Measurements from ENCODE around the gene SHQ1. TPM values are rescaled to one million over a fixed set of nuclear protein-coding genes. Genes with fewer than 3 reads are reported as not detected.
"Not testable (repeated sequence)": the region's sequence is repeated elsewhere in the genome, so short reads cannot be mapped to it uniquely, and the experiment has no call there.

SHQ1 gene
- total and polyA plus RNA-seq, 4 donors = 12.4 to 19.0 (median 14.8) TPM

- no peaks in the 10 kb centered on the region for H3K27me3 ChIP-seq (ENCODE audit: control insufficient read depth, insufficient read depth, low read length)
- DNase-seq (ENCODE audit: low read depth in 4 of 6, low spot score in 6 of 6) = no peak
- no peaks in the 10 kb centered on the region for H3K9me3 ChIP-seq (ENCODE audit: control insufficient read depth, insufficient read depth, low read length)
- H3K27ac ChIP-seq (ENCODE audit: low read depth, low read length) = no peak overlapping the region
- no peaks in the 10 kb centered on the region for H3K36me3 ChIP-seq (ENCODE audit: control insufficient read depth, insufficient read depth, low read length)
- H3K4me1 ChIP-seq (ENCODE audit: control insufficient read depth, insufficient read depth, low read length) = peaks cover 26% of the 10 kb centered on the region
- no peak overlapping the region for H3K4me3 ChIP-seq (ENCODE audit: low read depth, low read length)
- 93% methylated on average over 5 of the region's 6 CpGs for WGBS (ENCODE audit: insufficient coverage)
Measured at GRCh38 chr3:72725229-72725628, 123.0 kb downstream of the SHQ1 start.

- H3K9me3 ChIP-seq (ENCODE audit: control insufficient read depth, insufficient read depth, low read length) = no peaks in the 10 kb centered on the region
- no peak overlapping the region for H3K4me3 ChIP-seq (ENCODE audit: low read depth, low read length)
- WGBS (ENCODE audit: insufficient coverage) = 96% methylated on average over 10 of the region's 10 CpGs
- no peaks in the 10 kb centered on the region for H3K36me3 ChIP-seq (ENCODE audit: control insufficient read depth, insufficient read depth, low read length)
- H3K4me1 ChIP-seq (ENCODE audit: control insufficient read depth, insufficient read depth, low read length) = peaks cover 25% of the 10 kb centered on the region
- H3K27me3 ChIP-seq (ENCODE audit: control insufficient read depth, insufficient read depth, low read length) = no peaks in the 10 kb centered on the region
- no peak overlapping the region for H3K27ac ChIP-seq (ENCODE audit: low read depth, low read length)
- DNase-seq (ENCODE audit: low read depth in 4 of 6, low spot score in 6 of 6) = no peak
Measured at GRCh38 chr3:72724070-72724469, 124.2 kb downstream of the SHQ1 start.

- H3K27me3 ChIP-seq (ENCODE audit: control insufficient read depth, insufficient read depth, low read length) = no peaks in the 10 kb centered on the region
- no peak overlapping the region for H3K4me3 ChIP-seq (ENCODE audit: low read depth, low read length)
- H3K27ac ChIP-seq (ENCODE audit: low read depth, low read length) = no peak overlapping the region
- no peak for DNase-seq (ENCODE audit: low read depth in 4 of 6, low spot score in 6 of 6)
- no peaks in the 10 kb centered on the region for H3K9me3 ChIP-seq (ENCODE audit: control insufficient read depth, insufficient read depth, low read length)
- WGBS (ENCODE audit: insufficient coverage) = 51% methylated on average over 6 of the region's 8 CpGs
- H3K36me3 ChIP-seq (ENCODE audit: control insufficient read depth, insufficient read depth, low read length) = no peaks in the 10 kb centered on the region
- H3K4me1 ChIP-seq (ENCODE audit: control insufficient read depth, insufficient read depth, low read length) = peaks cover 21% of the 10 kb centered on the region
Measured at GRCh38 chr3:72722930-72723726, 125.1 kb downstream of the SHQ1 start.

- peak in 1 of 6 donors; percentile 49 for DNase-seq (ENCODE audit: low read depth in 4 of 6, low spot score in 6 of 6)
- peaks cover 11% of the 10 kb centered on the region for H3K4me1 ChIP-seq (ENCODE audit: control insufficient read depth, insufficient read depth, low read length)
- H3K27ac ChIP-seq (ENCODE audit: low read depth, low read length) = no peak overlapping the region
- H3K36me3 ChIP-seq (ENCODE audit: control insufficient read depth, insufficient read depth, low read length) = no peaks in the 10 kb centered on the region
- 47% methylated on average over 6 of the region's 7 CpGs for WGBS (ENCODE audit: insufficient coverage)
- no peaks in the 10 kb centered on the region for H3K27me3 ChIP-seq (ENCODE audit: control insufficient read depth, insufficient read depth, low read length)
- no peaks in the 10 kb centered on the region for H3K9me3 ChIP-seq (ENCODE audit: control insufficient read depth, insufficient read depth, low read length)
- no peak overlapping the region for H3K4me3 ChIP-seq (ENCODE audit: low read depth, low read length)
Measured at GRCh38 chr3:72721683-72722381, 126.4 kb downstream of the SHQ1 start.

- no CpG with 5 or more reads among the region's 2 CpGs for WGBS (ENCODE audit: insufficient coverage)
- Histone ChIP-seq H3K36me3 (ENCODE audit: control insufficient read depth, insufficient read depth, low read length) (no peaks in the 10 kb centered on the region), H3K9me3 (ENCODE audit: control insufficient read depth, insufficient read depth, low read length) (no peaks in the 10 kb centered on the region), H3K27me3 (ENCODE audit: control insufficient read depth, insufficient read depth, low read length) (no peaks in the 10 kb centered on the region), H3K27ac (ENCODE audit: low read depth, low read length) (no peak overlapping the region), H3K4me3 (ENCODE audit: low read depth, low read length) (no peak overlapping the region), H3K4me1 (ENCODE audit: control insufficient read depth, insufficient read depth, low read length) (peaks cover 10% of the 10 kb centered on the region)
- no peak for DNase-seq (ENCODE audit: low read depth in 4 of 6, low spot score in 6 of 6)
Measured at GRCh38 chr3:72720566-72720965, 127.7 kb downstream of the SHQ1 start.

- DNase-seq (ENCODE audit: low read depth in 4 of 6, low spot score in 6 of 6) = no peak
- no peaks in the 10 kb centered on the region for H3K9me3 ChIP-seq (ENCODE audit: control insufficient read depth, insufficient read depth, low read length)
Measured at GRCh38 chr3:72719137-72719536, 129.1 kb downstream of the SHQ1 start.

GRCh38 chr3:72714135-72714534, 134.1 kb downstream of the SHQ1 start:
- not testable (repeated sequence) for H3K27me3 ChIP-seq (ENCODE audit: control insufficient read depth, insufficient read depth, low read length); H3K4me3 ChIP-seq (ENCODE audit: low read depth, low read length); H3K9me3 ChIP-seq (ENCODE audit: control insufficient read depth, insufficient read depth, low read length); H3K36me3 ChIP-seq (ENCODE audit: control insufficient read depth, insufficient read depth, low read length); H3K27ac ChIP-seq (ENCODE audit: low read depth, low read length); H3K4me1 ChIP-seq (ENCODE audit: control insufficient read depth, insufficient read depth, low read length); DNase-seq (ENCODE audit: low read depth in 4 of 6, low spot score in 6 of 6)
- WGBS (ENCODE audit: insufficient coverage) = no CpG with 5 or more reads among the region's 3 CpGs

More at GRCh38 chr3:72719137-72719536, 129.1 kb downstream of the SHQ1 start:
- no peaks in the 10 kb centered on the region for H3K36me3 ChIP-seq (ENCODE audit: control insufficient read depth, insufficient read depth, low read length)
- H3K4me3 ChIP-seq (ENCODE audit: low read depth, low read length) = no peak overlapping the region
- no peak overlapping the region for H3K27ac ChIP-seq (ENCODE audit: low read depth, low read length)
- no peaks in the 10 kb centered on the region for H3K27me3 ChIP-seq (ENCODE audit: control insufficient read depth, insufficient read depth, low read length)
- peaks cover 10% of the 10 kb centered on the region for H3K4me1 ChIP-seq (ENCODE audit: control insufficient read depth, insufficient read depth, low read length)

- H3K4me3 ChIP-seq (ENCODE audit: low read depth, low read length); H3K27me3 ChIP-seq (ENCODE audit: control insufficient read depth, insufficient read depth, low read length); DNase-seq (ENCODE audit: low read depth in 4 of 6, low spot score in 6 of 6); H3K36me3 ChIP-seq (ENCODE audit: control insufficient read depth, insufficient read depth, low read length); H3K9me3 ChIP-seq (ENCODE audit: control insufficient read depth, insufficient read depth, low read length); H3K4me1 ChIP-seq (ENCODE audit: control insufficient read depth, insufficient read depth, low read length); H3K27ac ChIP-seq (ENCODE audit: low read depth, low read length): not testable (repeated sequence)
- no CpG with 5 or more reads among the region's 4 CpGs for WGBS (ENCODE audit: insufficient coverage)
Measured at GRCh38 chr3:72710471-72710870, 137.8 kb downstream of the SHQ1 start.

- Histone ChIP-seq H3K27me3 (ENCODE audit: control insufficient read depth, insufficient read depth, low read length) (no peaks in the 10 kb centered on the region), H3K4me1 (ENCODE audit: control insufficient read depth, insufficient read depth, low read length) (no peaks in the 10 kb centered on the region), H3K4me3 (ENCODE audit: low read depth, low read length) (no peak overlapping the region), H3K9me3 (ENCODE audit: control insufficient read depth, insufficient read depth, low read length) (no peaks in the 10 kb centered on the region), H3K27ac (ENCODE audit: low read depth, low read length) (no peak overlapping the region), H3K36me3 (ENCODE audit: control insufficient read depth, insufficient read depth, low read length) (no peaks in the 10 kb centered on the region)
- 93% methylated on average over 2 of the region's 2 CpGs for WGBS (ENCODE audit: insufficient coverage)
- no peak for DNase-seq (ENCODE audit: low read depth in 4 of 6, low spot score in 6 of 6)
Measured at GRCh38 chr3:72708441-72708840, 139.8 kb downstream of the SHQ1 start.

GRCh38 chr3:72702997-72703396, 145.2 kb downstream of the SHQ1 start:
- Histone ChIP-seq H3K4me3 (ENCODE audit: low read depth, low read length) (no peak overlapping the region), H3K27me3 (ENCODE audit: control insufficient read depth, insufficient read depth, low read length) (no peaks in the 10 kb centered on the region), H3K27ac (ENCODE audit: low read depth, low read length) (no peak overlapping the region), H3K4me1 (ENCODE audit: control insufficient read depth, insufficient read depth, low read length) (no peaks in the 10 kb centered on the region), H3K9me3 (ENCODE audit: control insufficient read depth, insufficient read depth, low read length) (no peaks in the 10 kb centered on the region), H3K36me3 (ENCODE audit: control insufficient read depth, insufficient read depth, low read length) (no peaks in the 10 kb centered on the region)
- DNase-seq (ENCODE audit: low read depth in 4 of 6, low spot score in 6 of 6) = no peak
- 94% methylated on average over 3 of the region's 4 CpGs for WGBS (ENCODE audit: insufficient coverage)
